Karpas-422 (cell line): ENCODE data around the gene CRTAP. TPM values are rescaled to one million over a fixed set of nuclear protein-coding genes. Genes with fewer than 3 reads are reported as not detected.
"Not testable (repeated sequence)": the region's sequence is repeated elsewhere in the genome, so short reads cannot be mapped to it uniquely, and the experiment has no call there.

ENCODE experiments used
- DNase-seq: peaks from one replicate; pipeline ENCODE4 v3.0.0-alpha.2; 2015
- H2AFZ ChIP-seq: fragments of 200-600 bp; sonication (generic); 2 replicates; pipeline ENCODE4 v1.6.1; 2014; ENCODE audit warnings: antibody characterized with exemption, low read length, mixed read lengths
- H3K27ac ChIP-seq: fragments of 200-600 bp; sonication (generic); 2 replicates; pipeline ENCODE4 v1.5.1; 2014; ENCODE audit warnings: mild to moderate bottlenecking, low read length, moderate library complexity
- H3K27me3 ChIP-seq: fragments of 200-600 bp; sonication (generic); 2 replicates; pipeline ENCODE4 v1.6.1; 2014; ENCODE audit warnings: low read length, mixed read lengths
- H3K36me3 ChIP-seq: fragments of 200-600 bp; sonication (generic); 2 replicates; pipeline ENCODE4 v1.6.1; 2014; ENCODE audit warnings: low read length, mixed read lengths; ENCODE audit not compliant: insufficient read depth
- H3K4me1 ChIP-seq: fragments of 200-600 bp; sonication (generic); 2 replicates; pipeline ENCODE4 v1.6.1; 2014; ENCODE audit warnings: mild to moderate bottlenecking, low read length, mixed read lengths
- H3K4me2 ChIP-seq: fragments of 200-600 bp; sonication (generic); 2 replicates; pipeline ENCODE4 v1.6.1; 2014; ENCODE audit warnings: low read length, low read depth, mild to moderate bottlenecking; ENCODE audit not compliant: poor library complexity, severe bottlenecking
- H3K4me3 ChIP-seq: fragments of 200-600 bp; sonication (generic); 2 replicates; pipeline ENCODE4 v1.5.1; 2014; ENCODE audit warnings: mild to moderate bottlenecking, antibody characterized with exemption, low read length, mixed read lengths
- H3K79me2 ChIP-seq: fragments of 200-600 bp; sonication (generic); 2 replicates; pipeline ENCODE4 v1.6.1; 2014; ENCODE audit warnings: mild to moderate bottlenecking, low read length, mixed read lengths
- H3K9ac ChIP-seq: fragments of 200-600 bp; sonication (generic); 2 replicates; pipeline ENCODE4 v1.6.0; 2014; ENCODE audit warnings: low read length
- H3K9me2 ChIP-seq: fragments of 200-600 bp; sonication (generic), shearing (Covaris generic); replicated peaks from 2 replicates; pipeline ENCODE4 v1.6.0; 2014; ENCODE audit warnings: mild to moderate bottlenecking, low read length, moderate library complexity; ENCODE audit not compliant: insufficient read depth
- H3K9me3 ChIP-seq: fragments of 300-700, 200-600 bp; sonication (generic); 2 replicates; pipeline ENCODE4 v1.6.1; 2014; ENCODE audit warnings: low read length, mixed read lengths
- H4K20me1 ChIP-seq: fragments of 200-600 bp; sonication (generic); 2 replicates; pipeline ENCODE4 v1.6.1; 2014; ENCODE audit warnings: mild to moderate bottlenecking, antibody characterized with exemption, low read length, low read depth; ENCODE audit not compliant: insufficient read depth
- total RNA-seq: library from RNA; depleted of rRNA; stranded (reverse); fragments of >200 nt; shearing (Covaris generic); gene quantifications from 2 replicates; pipeline ENCODE4 v1.2.3, GENCODE V29; 2014; ENCODE audit warnings: low replicate concordance

Gene CRTAP
- total RNA-seq, 1 experiment from 2014 or later, result 72.5 TPM

- Histone ChIP-seq H3K4me3 (no peak overlapping the region), H3K9me3 (no peaks in the 10 kb centered on the region), H3K27me3 (no peaks in the 10 kb centered on the region), H4K20me1 (no peaks in the 10 kb centered on the region), H3K4me1 (no peaks in the 10 kb centered on the region), H3K9ac (no peak overlapping the region), H3K79me2 (no peaks in the 10 kb centered on the region), H3K27ac (no peak overlapping the region), H3K36me3 (no peaks in the 10 kb centered on the region), H2AFZ (no peak overlapping the region), H3K9me2 (no peaks in the 10 kb centered on the region), H3K4me2 (no peak overlapping the region)
- no peak for DNase-seq
Measured at GRCh38 chr3:33103480-33103879, 10.3 kb upstream of the CRTAP start.

- Histone ChIP-seq H3K36me3 (no peaks in the 10 kb centered on the region), H3K9me3 (no peaks in the 10 kb centered on the region), H3K4me1 (no peaks in the 10 kb centered on the region), H4K20me1 (no peaks in the 10 kb centered on the region), H3K27me3 (no peaks in the 10 kb centered on the region), H2AFZ (no peak overlapping the region), H3K27ac (no peak overlapping the region), H3K79me2 (no peaks in the 10 kb centered on the region), H3K9me2 (no peaks in the 10 kb centered on the region), H3K4me2 (no peak overlapping the region), H3K4me3 (no peak overlapping the region), H3K9ac (no peak overlapping the region)
- DNase-seq, result no peak
Measured at GRCh38 chr3:33104803-33105202, 9.0 kb upstream of the CRTAP start.

GRCh38 chr3:33105341-33105948 lies 8.4 kb upstream of the CRTAP start:
- no peak overlapping the region for H3K4me2 ChIP-seq
- H3K36me3 ChIP-seq, result no peaks in the 10 kb centered on the region
- no peak overlapping the region for H3K27ac ChIP-seq
- H3K4me1 ChIP-seq, result no peaks in the 10 kb centered on the region
- no peaks in the 10 kb centered on the region for H3K79me2 ChIP-seq
- H3K9ac ChIP-seq, result no peak overlapping the region
- no peaks in the 10 kb centered on the region for H4K20me1 ChIP-seq
- no peaks in the 10 kb centered on the region for H3K9me2 ChIP-seq
- no peak for DNase-seq
- no peaks in the 10 kb centered on the region for H3K9me3 ChIP-seq
- no peak overlapping the region for H2AFZ ChIP-seq
- H3K27me3 ChIP-seq, result no peaks in the 10 kb centered on the region
- no peak overlapping the region for H3K4me3 ChIP-seq

- H3K4me3 ChIP-seq, DNase-seq: not testable (repeated sequence)
Measured at GRCh38 chr3:33106854-33107253, 7.0 kb upstream of the CRTAP start.

GRCh38 chr3:33111581-33111980 lies 2.2 kb upstream of the CRTAP start:
- H3K27ac ChIP-seq, result no peak overlapping the region
- H3K27me3 ChIP-seq, result no peaks in the 10 kb centered on the region
- no peak for DNase-seq
- H3K4me2 ChIP-seq, result no peak overlapping the region
- peaks cover 29% of the 10 kb centered on the region for H3K4me1 ChIP-seq
- H3K79me2 ChIP-seq, result peaks cover 21% of the 10 kb centered on the region
- no peaks in the 10 kb centered on the region for H3K9me2 ChIP-seq
- H3K36me3 ChIP-seq, result no peaks in the 10 kb centered on the region
- H2AFZ ChIP-seq, result no peak overlapping the region
- no peaks in the 10 kb centered on the region for H3K9me3 ChIP-seq
- H4K20me1 ChIP-seq, result no peaks in the 10 kb centered on the region
- no peak overlapping the region for H3K9ac ChIP-seq
- no peak overlapping the region for H3K4me3 ChIP-seq

More at GRCh38 chr3:33106854-33107253, 7.0 kb upstream of the CRTAP start:
- H3K4me1 ChIP-seq, H3K9me2 ChIP-seq, H3K79me2 ChIP-seq, H2AFZ ChIP-seq, H4K20me1 ChIP-seq, H3K36me3 ChIP-seq, H3K9me3 ChIP-seq, H3K4me2 ChIP-seq, H3K27me3 ChIP-seq, H3K9ac ChIP-seq, H3K27ac ChIP-seq: not testable (repeated sequence)

- Histone ChIP-seq H3K9ac (peak overlapping the region; percentile 91), H3K9me2 (no peaks in the 10 kb centered on the region), H2AFZ (peak overlapping the region; percentile 65; the same call in 1 of the 2 replicates), H3K27ac (peak overlapping the region; percentile 73), H3K36me3 (no peaks in the 10 kb centered on the region), H3K9me3 (no peaks in the 10 kb centered on the region), H3K4me2 (peak overlapping the region; percentile 91), H3K4me1 (peaks cover 29% of the 10 kb centered on the region), H3K79me2 (peaks cover 43% of the 10 kb centered on the region), H4K20me1 (no peaks in the 10 kb centered on the region), H3K4me3 (peak overlapping the region; percentile 76), H3K27me3 (no peaks in the 10 kb centered on the region)
- DNase-seq, result no peak
Measured at GRCh38 chr3:33114622-33115023, 809 bp downstream of the CRTAP start.

- Histone ChIP-seq H3K27ac (peak overlapping the region; percentile 73), H3K4me2 (peak overlapping the region; percentile 91), H4K20me1 (no peaks in the 10 kb centered on the region), H2AFZ (peak overlapping the region; percentile 95), H3K9me2 (no peaks in the 10 kb centered on the region), H3K4me1 (peaks cover 29% of the 10 kb centered on the region), H3K4me3 (peak overlapping the region; percentile 76), H3K36me3 (peaks cover 2% of the 10 kb centered on the region; the same call in 1 of the 2 replicates), H3K9ac (peak overlapping the region; percentile 91), H3K9me3 (no peaks in the 10 kb centered on the region), H3K27me3 (no peaks in the 10 kb centered on the region), H3K79me2 (peaks cover 43% of the 10 kb centered on the region)
- peak; percentile 87 for DNase-seq
Measured at GRCh38 chr3:33115024-33115768, 1.4 kb downstream of the CRTAP start.

- no peak for DNase-seq
- no peaks in the 10 kb centered on the region for H3K9me3 ChIP-seq
- peaks cover 43% of the 10 kb centered on the region for H3K79me2 ChIP-seq
- H3K4me2 ChIP-seq, result no peak overlapping the region
- no peaks in the 10 kb centered on the region for H3K27me3 ChIP-seq
- no peaks in the 10 kb centered on the region for H3K9me2 ChIP-seq
- peaks cover 5% of the 10 kb centered on the region; the same call in 1 of the 2 replicates for H3K36me3 ChIP-seq
- no peak overlapping the region for H2AFZ ChIP-seq
- no peaks in the 10 kb centered on the region for H4K20me1 ChIP-seq
- peaks cover 28% of the 10 kb centered on the region for H3K4me1 ChIP-seq
- no peak overlapping the region for H3K4me3 ChIP-seq
- no peak overlapping the region for H3K9ac ChIP-seq
- no peak overlapping the region for H3K27ac ChIP-seq
Measured at GRCh38 chr3:33117461-33117860, 3.6 kb downstream of the CRTAP start.
